ENCODE data around the gene WFIKKN1.

GRCh38 chr16:635573-636205 is 4.9 kb downstream of the WFIKKN1 start:
- no peak for TF ChIP-seq CTCF (IDR thresholded peaks at IDR 0.05)
- no peak for TF ChIP-seq POLR2A (IDR thresholded peaks at IDR 0.05)
